Retinal pigment epithelial cell (primary cell): ENCODE results near the gene TCF19.
A peak's percentile ranks its signal among the peaks of the same experiment; 100 is the strongest.

ENCODE experiments used
- DNase-seq: peaks from one replicate; pipeline ENCODE4 v3.0.0-alpha.2; 2010; ENCODE audit warnings: low read depth
- H3K4me3 ChIP-seq: 2 replicates; pipeline ENCODE4 v1.5.1; 2011; ENCODE audit warnings: mild to moderate bottlenecking, low read length, control low read depth, moderate library complexity
- TF ChIP-seq, protein P1 (sequence below): conservative IDR thresholded peaks from 2 replicates; pipeline ENCODE4 v1.5.1; 2011; ENCODE audit warnings: low read depth, low read length, control low read depth, inconsistent platforms

TCF19 gene

DNA sequence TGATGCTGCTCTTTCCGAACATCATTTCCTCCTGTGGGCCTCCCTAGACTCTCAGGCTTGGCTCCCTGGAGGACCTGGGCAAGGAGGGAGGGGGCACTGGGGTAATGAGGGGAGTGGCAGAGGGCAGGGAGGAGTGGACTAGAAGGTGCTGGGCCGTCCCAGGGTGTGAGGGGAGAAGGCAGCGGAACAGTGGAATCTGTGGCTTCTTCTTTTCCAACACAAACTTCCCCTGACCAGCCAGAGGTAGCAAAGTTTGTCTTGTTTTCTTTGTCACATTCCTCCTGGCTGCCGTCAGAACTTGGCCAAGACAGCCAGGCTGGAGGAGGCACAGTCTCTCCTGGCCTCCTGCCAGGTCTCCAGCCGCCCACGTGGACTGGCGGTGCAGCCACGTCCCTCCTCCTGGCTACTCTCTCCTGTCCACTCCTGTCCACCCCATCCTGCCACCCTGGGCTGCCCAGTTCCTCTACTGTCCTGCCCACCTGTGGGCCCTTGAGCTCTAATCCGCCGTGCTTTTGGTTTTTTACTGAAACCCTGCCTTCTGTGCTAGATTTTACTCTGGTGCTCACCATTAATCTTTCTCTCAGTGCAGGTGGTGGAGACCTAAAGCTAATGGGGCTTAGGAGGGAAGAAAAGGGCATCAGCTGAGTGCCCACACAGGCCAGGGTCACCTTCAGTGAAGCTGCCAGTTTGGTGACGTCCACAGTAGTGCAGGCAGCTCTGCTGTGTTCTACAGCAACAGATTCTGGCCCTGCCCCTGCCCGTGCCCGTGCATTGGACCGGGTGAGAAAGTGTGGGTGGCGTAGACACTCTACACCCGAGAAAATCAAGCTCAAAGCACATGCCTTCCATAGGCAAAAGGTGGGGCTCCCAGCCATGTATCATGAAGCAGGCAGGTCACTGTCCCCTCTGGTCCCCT is 35.3 kb upstream of the TCF19 start:
- H3K4me3 ChIP-seq = no peak overlapping the region
- TF ChIP-seq, protein P1, sequence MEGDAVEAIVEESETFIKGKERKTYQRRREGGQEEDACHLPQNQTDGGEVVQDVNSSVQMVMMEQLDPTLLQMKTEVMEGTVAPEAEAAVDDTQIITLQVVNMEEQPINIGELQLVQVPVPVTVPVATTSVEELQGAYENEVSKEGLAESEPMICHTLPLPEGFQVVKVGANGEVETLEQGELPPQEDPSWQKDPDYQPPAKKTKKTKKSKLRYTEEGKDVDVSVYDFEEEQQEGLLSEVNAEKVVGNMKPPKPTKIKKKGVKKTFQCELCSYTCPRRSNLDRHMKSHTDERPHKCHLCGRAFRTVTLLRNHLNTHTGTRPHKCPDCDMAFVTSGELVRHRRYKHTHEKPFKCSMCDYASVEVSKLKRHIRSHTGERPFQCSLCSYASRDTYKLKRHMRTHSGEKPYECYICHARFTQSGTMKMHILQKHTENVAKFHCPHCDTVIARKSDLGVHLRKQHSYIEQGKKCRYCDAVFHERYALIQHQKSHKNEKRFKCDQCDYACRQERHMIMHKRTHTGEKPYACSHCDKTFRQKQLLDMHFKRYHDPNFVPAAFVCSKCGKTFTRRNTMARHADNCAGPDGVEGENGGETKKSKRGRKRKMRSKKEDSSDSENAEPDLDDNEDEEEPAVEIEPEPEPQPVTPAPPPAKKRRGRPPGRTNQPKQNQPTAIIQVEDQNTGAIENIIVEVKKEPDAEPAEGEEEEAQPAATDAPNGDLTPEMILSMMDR = no peak
- DNase-seq = peak; percentile 73

DNA sequence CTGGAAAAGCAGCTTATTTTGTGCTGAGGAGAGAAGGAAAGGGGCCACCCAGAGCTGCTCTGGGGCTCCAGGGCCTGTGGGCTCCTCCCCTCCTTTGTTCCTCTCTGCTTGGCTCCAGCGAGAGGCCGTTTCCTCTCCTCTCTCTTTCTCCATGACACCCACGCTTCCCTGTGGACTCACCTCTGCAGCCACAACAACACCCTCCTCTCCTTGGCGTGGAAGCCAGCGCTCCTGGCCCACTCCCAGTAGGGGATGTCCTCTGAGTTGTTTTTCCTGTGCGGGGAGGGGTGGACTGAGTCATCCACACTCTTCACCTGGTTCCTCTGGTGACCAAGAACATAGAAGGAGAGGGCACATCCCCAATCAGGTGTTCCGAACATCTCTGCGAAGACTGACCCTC is 33.2 kb upstream of the TCF19 start:
- no peak for DNase-seq
- TF ChIP-seq, protein P1 = no peak
- no peak overlapping the region for H3K4me3 ChIP-seq

DNA sequence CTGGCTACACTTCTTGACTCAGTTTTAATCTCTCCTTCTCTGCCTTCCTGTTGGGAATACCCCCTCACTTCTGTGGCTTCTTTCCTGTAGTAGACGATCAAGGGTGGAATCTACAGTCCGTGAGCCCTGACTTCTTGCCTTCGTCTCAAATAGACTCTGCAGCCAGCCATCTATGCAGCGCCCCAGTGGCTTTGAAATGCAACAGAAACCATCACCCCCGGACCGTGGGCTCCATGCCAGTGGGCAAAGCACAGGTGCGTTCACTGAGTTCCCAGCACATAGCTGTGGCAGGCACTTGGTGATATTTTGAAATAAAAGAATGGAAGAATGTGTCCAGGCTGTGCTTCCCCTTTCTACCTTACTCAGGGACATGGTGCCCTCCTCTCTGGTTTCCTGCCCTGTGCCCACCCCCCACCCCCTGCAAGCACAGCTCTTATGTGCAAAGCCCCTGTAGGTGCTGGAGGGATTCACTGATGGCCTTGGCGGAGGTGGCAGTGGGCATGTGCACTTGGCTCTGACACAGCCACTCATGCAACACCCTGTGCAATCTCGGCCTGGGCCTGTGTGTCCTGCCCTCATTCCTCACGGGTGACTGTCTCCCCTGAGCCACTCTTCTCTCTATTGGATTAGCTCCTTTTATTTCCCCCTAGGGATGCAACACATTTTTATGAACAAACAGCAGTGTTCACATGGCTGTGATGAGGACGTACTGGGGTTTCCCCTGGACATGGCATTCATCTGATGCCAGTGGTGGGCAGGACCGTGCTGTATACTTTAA is 32.6 kb upstream of the TCF19 start:
- no peak for DNase-seq
- no peak overlapping the region for H3K4me3 ChIP-seq
- TF ChIP-seq, protein P1 = no peak

DNA sequence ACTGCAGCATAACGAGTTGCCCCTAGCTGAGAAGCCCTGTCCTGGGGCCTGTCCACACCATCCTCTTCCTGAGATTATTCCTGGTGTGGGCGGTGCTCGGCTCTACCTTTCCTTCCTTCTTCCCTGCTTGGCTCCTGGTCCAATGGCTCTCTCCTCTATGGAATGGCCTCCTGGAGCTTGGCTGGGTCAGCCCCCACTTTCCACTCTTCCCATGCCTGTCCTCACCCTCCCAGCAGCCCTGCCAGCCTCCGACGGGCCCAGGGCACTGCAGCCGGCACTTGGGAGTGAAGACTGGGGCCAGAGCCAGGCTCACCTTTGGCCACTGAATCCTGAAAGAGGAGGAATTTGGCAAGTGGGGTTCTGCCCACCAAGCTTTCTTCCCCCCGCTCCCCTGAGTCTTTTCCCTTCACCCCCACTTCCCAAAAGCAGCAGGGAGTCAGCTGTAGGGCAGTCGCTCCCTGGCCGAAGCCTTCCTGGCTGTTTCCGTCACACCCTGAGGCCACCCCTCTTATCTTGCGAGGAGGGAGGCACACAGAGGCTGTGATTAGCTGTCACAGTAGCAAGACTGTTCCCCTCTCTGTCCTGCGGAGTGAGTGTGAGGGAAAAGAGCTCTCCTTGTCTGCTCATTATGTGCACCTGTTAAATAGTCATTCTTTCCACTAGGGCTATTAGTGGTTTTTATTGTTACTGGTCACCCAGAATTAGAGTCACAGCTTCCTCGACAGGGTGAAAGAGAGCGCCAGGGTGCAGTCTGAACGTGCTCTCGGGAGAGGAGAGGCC is 31.8 kb upstream of the TCF19 start:
- no peak for DNase-seq
- H3K4me3 ChIP-seq = no peak overlapping the region
- TF ChIP-seq, protein P1 = no peak

DNA sequence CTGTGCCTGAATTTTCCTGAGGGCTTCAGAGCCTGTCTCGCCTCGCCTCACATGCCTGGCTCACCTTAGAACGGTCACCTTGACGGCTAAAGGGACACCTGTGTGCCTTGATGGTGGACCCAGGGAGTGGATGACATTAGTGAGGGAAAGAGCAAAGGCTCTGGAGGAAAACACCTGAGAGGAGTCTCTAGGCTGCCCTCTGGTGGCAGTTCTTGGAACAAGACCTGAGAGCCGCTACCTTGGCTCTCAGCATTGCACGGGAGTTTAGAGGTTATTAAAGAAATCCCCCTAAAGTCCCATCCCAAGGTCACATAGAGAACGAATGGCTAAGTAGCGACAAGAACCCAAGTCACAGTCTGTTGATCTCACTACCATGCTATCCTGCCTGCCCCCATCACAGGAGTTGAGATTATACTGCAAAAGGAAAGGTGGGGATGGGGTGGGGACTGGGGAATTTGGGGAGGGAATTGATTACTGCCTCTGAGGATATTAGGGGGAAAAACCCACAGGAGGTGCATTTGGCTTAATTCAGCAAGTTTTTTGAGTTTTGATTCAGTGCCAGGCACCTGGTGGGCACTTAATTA is 30.2 kb upstream of the TCF19 start:
- H3K4me3 ChIP-seq = no peak overlapping the region
- TF ChIP-seq, protein P1 = peak; percentile 92
- DNase-seq = no peak

DNA sequence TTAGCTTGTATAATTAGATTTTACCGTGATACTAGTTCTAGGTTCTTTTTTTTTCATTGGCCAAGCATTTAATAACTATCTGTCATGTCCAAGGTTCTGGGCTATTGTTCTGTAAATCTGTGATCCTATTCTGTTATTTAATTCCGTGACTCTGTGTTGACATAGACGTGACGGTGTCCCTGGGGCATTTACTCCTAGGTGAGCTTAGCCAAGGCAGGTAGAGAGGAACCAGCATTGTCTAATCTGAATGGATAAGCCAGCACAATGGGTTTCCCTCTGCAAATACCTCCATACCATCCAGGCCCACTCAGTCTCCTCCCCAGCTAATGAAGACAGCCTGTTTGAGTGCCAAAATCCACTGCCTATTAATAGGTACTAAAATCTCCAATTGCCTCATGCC is 29.3 kb upstream of the TCF19 start:
- TF ChIP-seq, protein P1 = no peak
- H3K4me3 ChIP-seq = no peak overlapping the region
- DNase-seq = no peak
